AG04450 (cell line): ENCODE results near the gene RUSC1. TPM values are rescaled to one million over a fixed set of nuclear protein-coding genes. Genes with fewer than 3 reads are reported as not detected.

Experiments used
- CTCF ChIA-PET: fragments of 300-600, 350-600 bp; formaldehyde crosslinking; extraction: SDS; loops from one replicate; lab custom pipeline; 2022; ENCODE audit warnings: antibody characterized with exemption, inconsistent platforms; lab: Charles Lee
- POLR2A ChIA-PET: fragments of 350-600 bp; formaldehyde crosslinking; extraction: SDS; loops from one replicate; lab custom pipeline; 2021; ENCODE audit warnings: antibody characterized with exemption, inconsistent platforms; lab: Yijun Ruan, JAX
- DNase-seq: peaks from one replicate; pipeline ENCODE4 v3.0.0-alpha.2; 2011; ENCODE audit warnings: low read depth, low spot score
- H3K27ac ChIP-seq: one replicate; pipeline ENCODE4 v1.5.1; 2012; ENCODE audit warnings: low read depth, low read length, control low read depth
- H3K27me3 ChIP-seq: one replicate; pipeline ENCODE4 v1.6.0; 2012; ENCODE audit warnings: low read length; ENCODE audit not compliant: control insufficient read depth, insufficient read depth
- H3K4me3 ChIP-seq: 2 replicates; pipeline ENCODE4 v1.5.1; 2011; ENCODE audit warnings: mild to moderate bottlenecking, low read depth, low read length, control low read depth
- H3K9me3 ChIP-seq: 2 replicates; pipeline ENCODE4 v1.5.1; 2012; ENCODE audit warnings: low read length; ENCODE audit not compliant: control insufficient read depth, insufficient read depth
- CTCF ChIP-seq: IDR thresholded peaks from 2 replicates; pipeline ENCODE4 v1.5.1; 2011; ENCODE audit warnings: low read depth, low read length, control low read depth, inconsistent platforms
- polyA plus RNA-seq: library from polyadenylated mRNA; depleted of rRNA; stranded (reverse); fragments of >200 nt; gene quantifications from 2 replicates; pipeline ENCODE4 v1.2.3, GENCODE V29; 2011; rRNA removed
- small RNA-seq: library from RNA; depleted of rRNA; stranded (forward); fragments of <200 nt; gene quantifications from one replicate; pipeline ENCODE3, GENCODE V24; 2012; ENCODE audit warnings: low read depth; ENCODE audit not compliant: insufficient read length

The RUSC1 gene
- polyA plus RNA-seq, 1 experiment = 20.9 TPM

- no peak for TF ChIP-seq CTCF
- H3K9me3 ChIP-seq = no peaks in the 10 kb centered on the region
- no peak overlapping the region for H3K4me3 ChIP-seq
- H3K27me3 ChIP-seq = no peaks in the 10 kb centered on the region
- ChIA-PET CTCF (no interaction called here), POLR2A (no interaction called here)
- no peak for DNase-seq
- no peak overlapping the region for H3K27ac ChIP-seq
Measured at GRCh38 chr1:155379631-155380090, 59.0 kb downstream of the RUSC1 start.

Small RNA genes lying within 50 kb of the gene (small RNA-seq; reads per million reads assigned to genes)
- not detected for gene RNU6-106P

Other genes with a start within 250 kb of the RUSC1 start
- 0.51 and 0.56 TPM in 2 replicates for gene EFNA3, start 242.1 kb upstream of the RUSC1 start, polyA plus RNA-seq
- 1.1 and 1.4 TPM in 2 replicates for gene EFNA1, start 193.0 kb upstream of the RUSC1 start, polyA plus RNA-seq
- gene SLC50A1, start 185.0 kb upstream of the RUSC1 start, polyA plus RNA-seq = 29.5 and 31.4 TPM in 2 replicates
- gene DPM3, start 180.4 kb upstream of the RUSC1 start, polyA plus RNA-seq = 16.8 and 35.6 TPM in 2 replicates
- gene KRTCAP2, start 147.6 kb upstream of the RUSC1 start, polyA plus RNA-seq = 102 and 131 TPM in 2 replicates
- 2.9 and 3.8 TPM in 2 replicates for gene TRIM46, start 147.0 kb upstream of the RUSC1 start, polyA plus RNA-seq
- gene THBS3, start 113.0 kb upstream of the RUSC1 start, polyA plus RNA-seq = 32.5 and 34.6 TPM in 2 replicates
- gene MTX1, start 112.2 kb upstream of the RUSC1 start, polyA plus RNA-seq = 44.6 and 62.3 TPM in 2 replicates
- gene ENTREP3, start 65.4 kb upstream of the RUSC1 start, polyA plus RNA-seq = 10.2 and 12.3 TPM in 2 replicates
- 104 and 115 TPM in 2 replicates for gene SCAMP3, start 58.5 kb upstream of the RUSC1 start, polyA plus RNA-seq
- 40.5 and 42.6 TPM in 2 replicates for gene CLK2, start 47.4 kb upstream of the RUSC1 start, polyA plus RNA-seq
- 1.5 and 1.7 TPM in 2 replicates for gene HCN3, start 43.4 kb upstream of the RUSC1 start, polyA plus RNA-seq
- gene PKLR, start 19.5 kb upstream of the RUSC1 start, polyA plus RNA-seq = not detected in 2 replicates
- 140 and 146 TPM in 2 replicates for gene FDPS, start 12.0 kb upstream of the RUSC1 start, polyA plus RNA-seq
- 24.0 and 30.6 TPM in 2 replicates for gene ASH1L, start 241.9 kb downstream of the RUSC1 start, polyA plus RNA-seq